HG03354 (cell line): ENCODE measurements around the gene MPPED1.

Source experiments
- ATAC-seq: cut with Tn5 transposase; IDR thresholded peaks from one replicate; pipeline ENCODE4 v1.9.1; 2021; ENCODE audit warnings: mild to moderate bottlenecking; ENCODE audit not compliant: unreplicated experiment, poor library complexity, severe bottlenecking

The MPPED1 gene

GRCh38 chr22:43554259-43554636, 142.4 kb downstream of the MPPED1 start:
- ATAC-seq, result no peak

- ATAC-seq, result no peak
These were observed 143.0 kb downstream of the MPPED1 start for GRCh38 chr22:43554694-43555365.

- no peak for ATAC-seq
These were observed 144.0 kb downstream of the MPPED1 start for GRCh38 chr22:43555561-43556515.
